ENCODE results near the gene PRR20D. TPM values are rescaled to one million over a fixed set of nuclear protein-coding genes. Genes with fewer than 3 reads are reported as not detected.

Gene PRR20D
- total and polyA plus RNA-seq, 2 of the 8 experiments (the other 6 are each of a cell fraction or from before 2014, with no cell fraction given) = not detected

- DNase-seq (ENCODE audit: low read depth in 1 of 2, low spot score in 2 of 2) = no peak
- no peaks in the 10 kb centered on the region for H3K36me3 ChIP-seq (ENCODE audit: control insufficient read depth in 2 of 4, insufficient read depth in 4 of 4, low read length in 3 of 4)
- no peak overlapping the region for H3K56ac ChIP-seq (replicated peaks; ENCODE audit: insufficient read length, low read depth, low read length)
- no peaks in the 10 kb centered on the region for H3K27me3 ChIP-seq (replicated peaks in 1 of 4; ENCODE audit: control insufficient read depth in 3 of 4, extremely low read depth in 1 of 4, insufficient read depth in 3 of 4, low read length in 3 of 4)
- WGBS, 2 experiments (ENCODE audit: extremely low coverage in 1 of 2, insufficient coverage in 1 of 2, insufficient read length in 1 of 2, insufficient replicate concordance in 2 of 2, low coverage in 1 of 2, low lambda C conversion rate in 2 of 2, missing lambda C conversion rate in 1 of 2) = 82% methylated on average over 4 of the region's 4 CpGs; no CpG with 5 or more reads in 1 of the 2 experiments
- POLR2A ChIA-PET (ENCODE audit: partially characterized antibody) = no interaction called here
- H3K4me3 ChIP-seq (ENCODE audit: extremely low read depth in 1 of 4, insufficient read depth in 2 of 4, low read depth in 3 of 4, low read length in 4 of 4) = no peak overlapping the region
- no peaks in the 10 kb centered on the region for H3K4me1 ChIP-seq (replicated peaks in 1 of 4; ENCODE audit: control insufficient read depth in 3 of 4, insufficient read depth in 4 of 4, low read length in 3 of 4)
- no peak overlapping the region for H4K8ac ChIP-seq (ENCODE audit: extremely low read depth, insufficient read depth, low read length)
- H3K79me2 ChIP-seq (ENCODE audit: control insufficient read depth in 1 of 2, insufficient read depth in 2 of 2, low read length in 2 of 2) = no peaks in the 10 kb centered on the region
- no peaks in the 10 kb centered on the region for H3K23me2 ChIP-seq (ENCODE audit: low read depth, low read length)
- H3K9ac ChIP-seq (replicated peaks in 1 of 4; ENCODE audit: extremely low read depth in 1 of 4, low read depth in 3 of 4, low read length in 3 of 4) = no peak overlapping the region
- no peak overlapping the region for H4K5ac ChIP-seq (ENCODE audit: insufficient read length, low read depth, low read length)
- no peaks in the 10 kb centered on the region; a peak in 1 of 4 replicates for H3K9me3 ChIP-seq (ENCODE audit: insufficient read depth in 2 of 2, low read depth in 1 of 2, low read length in 1 of 2)
- no peaks in the 10 kb centered on the region for H3K79me1 ChIP-seq (ENCODE audit: low read depth, low read length)
- no peak overlapping the region for H3K4me2 ChIP-seq (ENCODE audit: insufficient read depth in 1 of 2, low read depth in 2 of 2, low read length in 2 of 2)
- no peaks in the 10 kb centered on the region for H4K20me1 ChIP-seq (replicated peaks in 1 of 2; ENCODE audit: control insufficient read depth in 1 of 2, insufficient read depth in 2 of 2, low read length in 2 of 2)
- H3K18ac ChIP-seq (ENCODE audit: extremely low read depth, low read length) = no peak overlapping the region
- no peak overlapping the region for H3K27ac ChIP-seq (ENCODE audit: low read depth, low read length)
- no peak overlapping the region for H2BK12ac ChIP-seq (ENCODE audit: low read depth, low read length)
- H2AK5ac ChIP-seq (ENCODE audit: low read depth, low read length) = no peak overlapping the region
- no peak overlapping the region for H2BK120ac ChIP-seq (replicated peaks; ENCODE audit: low read depth, low read length)
- no peak overlapping the region for H4K91ac ChIP-seq (replicated peaks; ENCODE audit: insufficient read length, low read length)
- no peak for FAIRE-seq
- no peak overlapping the region for H3K14ac ChIP-seq (ENCODE audit: insufficient read length)
- no peak overlapping the region for H3K4ac ChIP-seq (replicated peaks; ENCODE audit: insufficient read length, low read depth, low read length)
- no peak overlapping the region for H3K23ac ChIP-seq (ENCODE audit: insufficient read length)
- CTCF ChIA-PET (ENCODE audit: partially characterized antibody) = no interaction called here
- 0 out of 2 replicates have a peak overlapping the region, but pooled peaks have one; percentile 29 for H2AFZ ChIP-seq (ENCODE audit: low read length)
- no peak overlapping the region for H2BK20ac ChIP-seq (ENCODE audit: low read length)
- no peak overlapping the region for H2BK15ac ChIP-seq (ENCODE audit: low read length)
- no peak overlapping the region for H2BK5ac ChIP-seq (ENCODE audit: low read depth, low read length)
- no peak for TF ChIP-seq CBX8 (IDR thresholded peaks at IDR 0.05; ENCODE audit: borderline replicate concordance, low read depth, low read length)
- TF ChIP-seq YY1 (IDR thresholded peaks at IDR 0.05; ENCODE audit: low read depth, low read length) = no peak
- no peak for TF ChIP-seq RXRA (IDR thresholded peaks at IDR 0.05; ENCODE audit: insufficient read depth, low read depth, low read length)
- no peak for TF ChIP-seq GTF2F1 (IDR thresholded peaks at IDR 0.05; ENCODE audit: borderline replicate concordance, low read depth, low read length)
- no peak for TF ChIP-seq PHF8 (conservative IDR thresholded peaks at IDR 0.05; ENCODE audit: low read depth, low read length)
- TF ChIP-seq BCL11A (IDR thresholded peaks at IDR 0.05; ENCODE audit: low read depth in 2 of 2, low read length in 2 of 2) = no peak
- no peak for TF ChIP-seq RAD21 (IDR thresholded peaks at IDR 0.05 in 1 of 2, conservative IDR thresholded peaks at IDR 0.05 in 1 of 2; ENCODE audit: low read depth in 2 of 2, low read length in 2 of 2)
- no peak for TF ChIP-seq POLR2AphosphoS5 (IDR thresholded peaks at IDR 0.05; ENCODE audit: low read depth, low read length)
- no peak for TF ChIP-seq TEAD4 (IDR thresholded peaks at IDR 0.05; ENCODE audit: low read depth, low read length)
- no peak for TF ChIP-seq NANOG (IDR thresholded peaks at IDR 0.05; ENCODE audit: insufficient read depth, low read depth, low read length, poor library complexity, severe bottlenecking)
- no peak for TF ChIP-seq CEBPB (IDR thresholded peaks at IDR 0.05; ENCODE audit: low read depth, low read length)
- TF ChIP-seq SIX5 (IDR thresholded peaks at IDR 0.05; ENCODE audit: low read depth, low read length) = no peak
- TF ChIP-seq EZH2 (IDR thresholded peaks at IDR 0.05; ENCODE audit: low read depth, low read length, severe bottlenecking) = no peak
- TF ChIP-seq POLR2A (IDR thresholded peaks at IDR 0.05; ENCODE audit: control extremely low read depth in 1 of 2, low read depth in 2 of 2, low read length in 2 of 2) = no peak
- TF ChIP-seq CHD2 (IDR thresholded peaks at IDR 0.05; ENCODE audit: low read length) = no peak
- no peak for TF ChIP-seq SP1 (IDR thresholded peaks at IDR 0.05; ENCODE audit: low read depth, low read length)
Measured at GRCh38 chr13:57137585-57137984, 22.8 kb upstream of the PRR20D start.
